HUES48 (cell line): Measurements from ENCODE around the gene SERPINA1.

ENCODE experiments used
- H3K27ac ChIP-seq: one replicate; pipeline ENCODE4 v1.7.0; 2013; ENCODE audit warnings: low read depth, low read length, inconsistent platforms
- H3K27me3 ChIP-seq: 2 replicates; pipeline ENCODE4 v1.6.1; 2013; ENCODE audit warnings: mild to moderate bottlenecking, low read length; ENCODE audit not compliant: control insufficient read depth, insufficient read depth
- H3K36me3 ChIP-seq: 2 replicates; pipeline ENCODE4 v1.6.1; 2013; ENCODE audit warnings: low read length; ENCODE audit not compliant: control insufficient read depth, insufficient read depth
- H3K4me1 ChIP-seq: 2 replicates; pipeline ENCODE4 v1.6.1; 2013; ENCODE audit warnings: mild to moderate bottlenecking, low read length; ENCODE audit not compliant: control insufficient read depth, insufficient read depth
- H3K4me3 ChIP-seq: 2 replicates; pipeline ENCODE4 v1.5.1; 2013; ENCODE audit warnings: mild to moderate bottlenecking, low read depth, low read length
- H3K9ac ChIP-seq: 2 replicates; pipeline ENCODE4 v1.6.1; 2013; ENCODE audit warnings: mild to moderate bottlenecking, low read depth, low read length, moderate library complexity
- H3K9me3 ChIP-seq: 2 replicates; pipeline ENCODE4 v1.6.1; 2013; ENCODE audit warnings: low read length; ENCODE audit not compliant: control insufficient read depth, insufficient read depth

SERPINA1 gene

GRCh38 chr14:94330432-94330831 lies 58.0 kb downstream of the SERPINA1 start:
- no peaks in the 10 kb centered on the region for H3K9me3 ChIP-seq
- H3K4me1 ChIP-seq = no peaks in the 10 kb centered on the region
- H3K4me3 ChIP-seq = no peak overlapping the region
- no peak overlapping the region for H3K27ac ChIP-seq
- no peak overlapping the region for H3K9ac ChIP-seq
- H3K36me3 ChIP-seq = no peaks in the 10 kb centered on the region
- H3K27me3 ChIP-seq = no peaks in the 10 kb centered on the region

- Histone ChIP-seq H3K4me1 (no peaks in the 10 kb centered on the region), H3K9me3 (no peaks in the 10 kb centered on the region), H3K27ac (no peak overlapping the region), H3K36me3 (no peaks in the 10 kb centered on the region), H3K9ac (no peak overlapping the region), H3K27me3 (no peaks in the 10 kb centered on the region), H3K4me3 (no peak overlapping the region)
Measured at GRCh38 chr14:94329857-94330256, 58.5 kb downstream of the SERPINA1 start.

- H3K27ac ChIP-seq = no peak overlapping the region
- no peaks in the 10 kb centered on the region for H3K36me3 ChIP-seq
- no peaks in the 10 kb centered on the region for H3K27me3 ChIP-seq
- H3K4me3 ChIP-seq = no peak overlapping the region
- no peak overlapping the region for H3K9ac ChIP-seq
- H3K9me3 ChIP-seq = no peaks in the 10 kb centered on the region
- H3K4me1 ChIP-seq = no peaks in the 10 kb centered on the region
Measured at GRCh38 chr14:94328196-94328595, 60.2 kb downstream of the SERPINA1 start.
